OCI-LY7 (cell line): ENCODE data around the gene KCNC2. TPM values are rescaled to one million over a fixed set of nuclear protein-coding genes. Genes with fewer than 3 reads are reported as not detected.

Source experiments
- BruUV-seq: library from RNA; stranded (reverse); fragments of 400-500 nt; replicated peaks from 2 replicates; lab custom pipeline; 2021; lab: Mats Ljungman, UMichigan
- CTCF ChIA-PET: fragments of 300-600 bp; sonication (Branson Sonifier 250); formaldehyde crosslinking; loops from one replicate; lab custom pipeline; 2022; ENCODE audit warnings: antibody characterized with exemption; ENCODE audit not compliant: unreplicated experiment; lab: Charles Lee
- POLR2A ChIA-PET: fragments of 300-600 bp; sonication (Branson Sonifier 250); formaldehyde crosslinking; loops from one replicate; lab custom pipeline; 2022; ENCODE audit warnings: antibody characterized with exemption; lab: Charles Lee
- DNase-seq: peaks from one replicate; pipeline ENCODE4 v3.0.0-alpha.2; 2015; ENCODE audit warnings: low spot score
- H2AFZ ChIP-seq: fragments of 200-600 bp; sonication (generic), shearing (Covaris generic); 2 replicates; pipeline ENCODE4 v1.6.1; 2014; ENCODE audit warnings: mild to moderate bottlenecking, antibody characterized with exemption, low read length, moderate library complexity
- H3K27ac ChIP-seq: fragments of 200-600 bp; sonication (generic); 2 replicates; pipeline ENCODE4 v1.5.1; 2014; ENCODE audit warnings: mixed run types, low read depth, mild to moderate bottlenecking, moderate library complexity, low read length, inconsistent platforms; ENCODE audit not compliant: poor library complexity, severe bottlenecking
- H3K36me3 ChIP-seq: fragments of 200-600 bp; sonication (generic); 2 replicates; pipeline ENCODE4 v1.6.1; 2014; ENCODE audit warnings: mild to moderate bottlenecking, antibody characterized with exemption, low read length, moderate library complexity, mixed read lengths; ENCODE audit not compliant: insufficient read depth
- H3K4me1 ChIP-seq: fragments of 200-600 bp; sonication (generic); 2 replicates; pipeline ENCODE4 v1.5.1; 2014; ENCODE audit warnings: mild to moderate bottlenecking, low read length; ENCODE audit not compliant: insufficient read depth, poor library complexity, severe bottlenecking
- H3K4me2 ChIP-seq: fragments of 200-600 bp; sonication (generic); 2 replicates; pipeline ENCODE4 v1.6.1; 2014; ENCODE audit warnings: mild to moderate bottlenecking, low read length
- H3K4me3 ChIP-seq: fragments of 200-600 bp; sonication (generic); 2 replicates; pipeline ENCODE4 v1.5.1; 2014; ENCODE audit warnings: mild to moderate bottlenecking, low read depth, low read length; ENCODE audit not compliant: poor library complexity, severe bottlenecking
- H3K79me2 ChIP-seq: fragments of 200-600 bp; sonication (generic); 2 replicates; pipeline ENCODE4 v1.6.1; 2016; ENCODE audit warnings: low read depth, mild to moderate bottlenecking, low read length, moderate library complexity, mixed read lengths; ENCODE audit not compliant: insufficient read depth
- H3K9me2 ChIP-seq: fragments of 200-600 bp; sonication (generic); 2 replicates; pipeline ENCODE4 v1.6.1; 2016; ENCODE audit warnings: mild to moderate bottlenecking, low read length, mixed read lengths; ENCODE audit not compliant: insufficient read depth
- H3K9me3 ChIP-seq: fragments of 200-600 bp; sonication (generic); 2 replicates; pipeline ENCODE4 v1.6.1; 2014; ENCODE audit warnings: mild to moderate bottlenecking, mixed run types, low read length, mixed read lengths
- H4K20me1 ChIP-seq: fragments of 200-600 bp; sonication (generic); 2 replicates; pipeline ENCODE4 v1.6.1; 2014; ENCODE audit warnings: mild to moderate bottlenecking, antibody characterized with exemption, low read length, moderate library complexity, mixed read lengths; ENCODE audit not compliant: insufficient read depth
- EZH2phosphoT487 ChIP-seq: fragments of 200-600 bp; sonication (generic); IDR thresholded peaks from 2 replicates; pipeline ENCODE4 v1.6.1; 2018; ENCODE audit warnings: low read depth, borderline replicate concordance, mild to moderate bottlenecking, mixed run types, antibody characterized with exemption, low read length, moderate library complexity, mixed read lengths
- intact Hi-C: fragments of 100-400 bp; cut with micrococcal nuclease; formaldehyde crosslinking; loops from one replicate; pipeline ENCODE4 v1.10.0; 2022; ENCODE audit not compliant: unreplicated experiment
- total RNA-seq, 2 experiments: library from RNA; depleted of rRNA in 1 of 2; stranded (reverse); fragments of >200 nt in 1 of 2; shearing (Covaris generic) in 1 of 2; gene quantifications; 2 replicates each; pipeline ENCODE4 v1.2.3, GENCODE V29; 2014 to 2022
- TF ChIP-seq, protein P1 (sequence below): fragments of 200-600 bp; sonication (generic); conservative IDR thresholded peaks from 2 replicates; pipeline ENCODE4 v1.5.1; 2014; ENCODE audit warnings: mild to moderate bottlenecking, antibody characterized with exemption, low read length, moderate library complexity, mixed read lengths

Gene KCNC2
- total RNA-seq, 2 experiments from 2014 or later = not detected

DNA sequence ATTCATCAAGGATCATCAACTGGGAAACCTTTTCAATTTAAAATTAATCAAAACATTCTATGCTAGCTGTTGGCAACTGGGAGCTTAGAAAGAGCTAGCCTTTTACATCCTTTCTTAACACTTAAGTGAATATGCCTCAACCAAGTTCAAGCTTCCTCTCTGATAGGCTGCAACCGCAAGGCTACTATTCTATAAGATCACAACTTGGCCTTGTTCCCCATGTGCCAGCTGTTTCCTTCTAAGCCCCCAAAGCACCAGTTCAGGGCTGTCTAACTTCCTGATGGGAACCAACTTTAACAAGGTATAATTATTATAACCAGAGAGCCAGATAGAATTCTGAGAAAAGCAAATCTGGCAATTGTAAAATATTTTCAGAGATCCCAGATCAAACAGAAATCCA is 37.0 kb downstream of the KCNC2 start:
- ChIA-PET CTCF (no interaction called here), POLR2A (interaction anchor here (1.3 kb wide), 1 partner anchor 13 kb away, joined by 3 read pairs; no protein-coding TSS in a partner anchor)
- Histone ChIP-seq H3K27ac (no peak overlapping the region), H3K9me2 (no peaks in the 10 kb centered on the region), H3K36me3 (no peaks in the 10 kb centered on the region), H3K79me2 (no peaks in the 10 kb centered on the region), H3K9me3 (no peaks in the 10 kb centered on the region), H4K20me1 (no peaks in the 10 kb centered on the region), H3K4me1 (no peaks in the 10 kb centered on the region), H3K4me2 (no peak overlapping the region), H3K4me3 (no peak overlapping the region), H2AFZ (no peak overlapping the region)
- TF ChIP-seq, protein P1, sequence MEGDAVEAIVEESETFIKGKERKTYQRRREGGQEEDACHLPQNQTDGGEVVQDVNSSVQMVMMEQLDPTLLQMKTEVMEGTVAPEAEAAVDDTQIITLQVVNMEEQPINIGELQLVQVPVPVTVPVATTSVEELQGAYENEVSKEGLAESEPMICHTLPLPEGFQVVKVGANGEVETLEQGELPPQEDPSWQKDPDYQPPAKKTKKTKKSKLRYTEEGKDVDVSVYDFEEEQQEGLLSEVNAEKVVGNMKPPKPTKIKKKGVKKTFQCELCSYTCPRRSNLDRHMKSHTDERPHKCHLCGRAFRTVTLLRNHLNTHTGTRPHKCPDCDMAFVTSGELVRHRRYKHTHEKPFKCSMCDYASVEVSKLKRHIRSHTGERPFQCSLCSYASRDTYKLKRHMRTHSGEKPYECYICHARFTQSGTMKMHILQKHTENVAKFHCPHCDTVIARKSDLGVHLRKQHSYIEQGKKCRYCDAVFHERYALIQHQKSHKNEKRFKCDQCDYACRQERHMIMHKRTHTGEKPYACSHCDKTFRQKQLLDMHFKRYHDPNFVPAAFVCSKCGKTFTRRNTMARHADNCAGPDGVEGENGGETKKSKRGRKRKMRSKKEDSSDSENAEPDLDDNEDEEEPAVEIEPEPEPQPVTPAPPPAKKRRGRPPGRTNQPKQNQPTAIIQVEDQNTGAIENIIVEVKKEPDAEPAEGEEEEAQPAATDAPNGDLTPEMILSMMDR = no peak
- TF ChIP-seq EZH2phosphoT487 = no peak
- intact Hi-C loops = no loop called here
- no peak for DNase-seq
- no TSS peak for BruUV-seq

DNA sequence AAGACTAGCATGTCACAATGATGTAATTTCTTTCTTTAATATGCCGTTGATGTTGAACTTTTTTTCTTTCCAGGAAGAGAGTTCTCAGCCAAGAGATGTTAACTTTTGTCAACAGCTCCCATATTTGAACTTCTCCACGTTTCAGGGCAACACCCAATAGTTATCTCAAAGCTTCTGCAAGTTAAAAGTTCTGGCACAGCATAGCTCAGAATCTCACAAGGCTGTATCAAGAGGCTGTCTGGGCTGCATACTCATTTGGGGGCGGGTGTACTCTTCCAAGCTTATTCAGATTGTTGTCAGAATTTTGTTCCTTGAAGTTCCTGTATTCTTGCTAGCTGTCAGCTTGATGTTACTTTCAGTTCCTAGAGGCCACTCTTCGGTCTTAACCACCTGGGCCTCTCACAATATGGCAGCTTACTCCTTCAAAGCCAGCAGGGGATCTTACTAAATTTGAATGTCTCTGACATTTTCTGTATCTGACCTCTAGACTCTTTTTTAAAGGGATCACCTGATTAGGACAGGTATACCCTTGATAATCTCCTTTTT is 38.9 kb downstream of the KCNC2 start:
- CTCF ChIA-PET = no interaction called here
- no TSS peak for BruUV-seq
- no peak overlapping the region for H2AFZ ChIP-seq

DNA sequence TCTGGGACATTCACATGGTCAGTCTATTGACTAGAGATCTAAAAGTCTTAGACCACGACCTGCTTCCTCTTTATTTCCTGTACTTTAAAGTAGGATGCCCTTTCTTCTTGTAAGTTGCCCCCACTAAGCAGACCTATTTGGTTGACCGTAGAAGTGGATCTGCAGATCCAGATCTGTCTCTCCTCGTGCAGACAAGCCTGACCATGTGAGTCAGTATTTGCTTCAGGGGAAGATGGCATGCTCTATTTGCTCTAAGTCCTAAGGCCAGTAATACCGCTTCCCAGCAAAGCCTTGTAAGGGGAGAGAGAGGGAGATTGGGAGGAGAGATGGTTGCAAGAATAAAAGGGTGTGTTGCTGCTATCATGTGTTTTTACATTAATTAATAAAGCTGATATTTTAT is 46.8 kb downstream of the KCNC2 start:
- no peak overlapping the region for H2AFZ ChIP-seq
- no TSS peak for BruUV-seq
- H3K4me2 ChIP-seq = no peak overlapping the region
- ChIA-PET CTCF (no interaction called here), POLR2A (no interaction called here)
- H3K9me2 ChIP-seq = no peaks in the 10 kb centered on the region
- H3K4me1 ChIP-seq = no peaks in the 10 kb centered on the region
- H3K36me3 ChIP-seq = no peaks in the 10 kb centered on the region
- no peak for TF ChIP-seq EZH2phosphoT487
- TF ChIP-seq, protein P1 = no peak
- no peak overlapping the region for H3K27ac ChIP-seq
- H3K9me3 ChIP-seq = no peaks in the 10 kb centered on the region
- H3K79me2 ChIP-seq = no peaks in the 10 kb centered on the region
- DNase-seq = no peak
- no peak overlapping the region for H3K4me3 ChIP-seq
- intact Hi-C loops = no loop called here
- no peaks in the 10 kb centered on the region for H4K20me1 ChIP-seq

More for the DNA sequence above, 38.9 kb downstream of the KCNC2 start:
- Histone ChIP-seq H3K4me3 (no peak overlapping the region), H3K4me1 (no peaks in the 10 kb centered on the region), H3K9me3 (no peaks in the 10 kb centered on the region), H3K79me2 (no peaks in the 10 kb centered on the region), H3K4me2 (no peak overlapping the region), H3K36me3 (no peaks in the 10 kb centered on the region), H3K27ac (no peak overlapping the region), H4K20me1 (no peaks in the 10 kb centered on the region), H3K9me2 (no peaks in the 10 kb centered on the region)
- DNase-seq = no peak
- intact Hi-C loops = no loop called here
- POLR2A ChIA-PET = interaction anchor here (0.7 kb wide), 1 partner anchor 11 kb away, joined by 4 read pairs; no protein-coding TSS in a partner anchor
- TF ChIP-seq EZH2phosphoT487 = no peak
- TF ChIP-seq, protein P1 = no peak
